Uterus (tissue), 4 donors: ENCODE data around the gene ASH1L. TPM values are rescaled to one million over a fixed set of nuclear protein-coding genes. Genes with fewer than 3 reads are reported as not detected.

ENCODE experiments used
- DNase-seq, 2 donors: peaks; one replicate each; pipeline ENCODE4 v3.0.0-alpha.2; 2019 to 2020
- H3K27ac ChIP-seq, 2 donors: fragments of 200-600 bp; sonication (generic); 1 replicate in 1 of 2; 2 replicates in 1 of 2; pipeline ENCODE4 v1.5.1; 2016 to 2018
- H3K27me3 ChIP-seq, 2 donors: fragments of 200-600 bp; sonication (generic); one replicate each; pipeline ENCODE4 v1.5.1; 2018 to 2019; ENCODE audit warnings: control low read depth in 1 of 2
- H3K36me3 ChIP-seq, 2 donors: fragments of 200-600 bp; sonication (generic); one replicate each; pipeline ENCODE4 v1.5.1; 2019; ENCODE audit warnings: control low read depth in 1 of 2
- H3K4me1 ChIP-seq, 2 donors: fragments of 200-600 bp; sonication (generic); one replicate each; pipeline ENCODE4 v1.5.1; 2018 to 2019; ENCODE audit warnings: control low read depth in 1 of 2
- H3K4me3 ChIP-seq, 2 donors: fragments of 200-600 bp; sonication (generic); 1 replicate in 1 of 2; 2 replicates in 1 of 2; pipeline ENCODE4 v1.5.1; 2018 to 2019; ENCODE audit warnings: mild to moderate bottlenecking in 1 of 2
- H3K9me3 ChIP-seq, 2 donors: fragments of 200-600 bp; sonication (generic); one replicate each; pipeline ENCODE4 v1.5.1; 2019; ENCODE audit warnings: control low read depth in 1 of 2
- POLR2A ChIP-seq, 2 donors: fragments of 450-650 bp; IDR thresholded peaks; one replicate each; pipeline ENCODE4 v1.6.1; 2016; ENCODE audit warnings: antibody characterized with exemption in 2 of 2, mild to moderate bottlenecking in 1 of 2, moderate library complexity in 1 of 2
- intact Hi-C: fragments of 100-400 bp; cut with DNase I; formaldehyde crosslinking; loops from one replicate; pipeline ENCODE4 v1.15.1; 2023; ENCODE audit warnings: low total_unique reads
- total RNA-seq, 4 donors: library from RNA; depleted of rRNA in 3 of 4; stranded (reverse); fragments of >200 nt in 3 of 4; gene quantifications; one replicate each; pipeline versions ENCODE4 v1.1.0 to v1.2.4, GENCODE V29; 2014 to 2023
- TF ChIP-seq, protein P1 (sequence below), 4 experiments: fragments of 200-600 bp in 2 of 4; fragments of 450-650 bp in 2 of 4; sonication (generic) in 2 of 4; IDR thresholded peaks; one replicate each; pipeline ENCODE4 v1.5.1; 2016 to 2019; ENCODE audit warnings: antibody characterized with exemption in 4 of 4, mild to moderate bottlenecking in 2 of 4, moderate library complexity in 1 of 4
- donor health status: DM: yes; HTN: yes; CAD: no.

ASH1L gene
- total RNA-seq, 4 donors from 2014 or later: 48.9 to 159 (median 99.8) TPM

DNA sequence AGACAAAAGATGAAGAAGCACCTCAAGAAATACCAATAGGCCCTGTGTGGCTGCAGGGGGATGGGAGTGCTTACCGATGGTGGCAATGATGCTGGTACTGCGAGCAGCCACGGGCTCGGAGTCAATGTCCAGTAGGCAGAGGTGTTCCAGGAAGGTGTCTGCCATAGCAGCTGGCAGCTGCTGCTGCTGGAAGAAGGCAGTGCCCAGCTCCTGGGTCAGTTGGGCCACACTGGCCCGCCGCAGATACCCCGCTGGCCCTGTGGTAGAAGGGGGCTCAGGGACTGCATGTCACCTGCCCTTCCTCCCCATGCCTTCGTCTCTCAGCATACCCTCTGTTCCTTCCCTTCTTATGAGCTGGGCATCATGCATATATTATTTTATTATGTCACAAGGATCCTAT lies 262.6 kb downstream of the ASH1L start:
- Histone ChIP-seq H3K27me3 (peaks cover 5 to 9% of the 10 kb centered on the region in 2 donors), H3K4me1 (no peaks in the 10 kb centered on the region), H3K36me3 (no peaks in the 10 kb centered on the region), H3K4me3 (no peak overlapping the region), H3K27ac (no peak overlapping the region), H3K9me3 (no peaks in the 10 kb centered on the region)
- intact Hi-C loops: no loop called here
- no peak for TF ChIP-seq POLR2A (IDR thresholded peaks at IDR 0.05)
- TF ChIP-seq, protein P1, sequence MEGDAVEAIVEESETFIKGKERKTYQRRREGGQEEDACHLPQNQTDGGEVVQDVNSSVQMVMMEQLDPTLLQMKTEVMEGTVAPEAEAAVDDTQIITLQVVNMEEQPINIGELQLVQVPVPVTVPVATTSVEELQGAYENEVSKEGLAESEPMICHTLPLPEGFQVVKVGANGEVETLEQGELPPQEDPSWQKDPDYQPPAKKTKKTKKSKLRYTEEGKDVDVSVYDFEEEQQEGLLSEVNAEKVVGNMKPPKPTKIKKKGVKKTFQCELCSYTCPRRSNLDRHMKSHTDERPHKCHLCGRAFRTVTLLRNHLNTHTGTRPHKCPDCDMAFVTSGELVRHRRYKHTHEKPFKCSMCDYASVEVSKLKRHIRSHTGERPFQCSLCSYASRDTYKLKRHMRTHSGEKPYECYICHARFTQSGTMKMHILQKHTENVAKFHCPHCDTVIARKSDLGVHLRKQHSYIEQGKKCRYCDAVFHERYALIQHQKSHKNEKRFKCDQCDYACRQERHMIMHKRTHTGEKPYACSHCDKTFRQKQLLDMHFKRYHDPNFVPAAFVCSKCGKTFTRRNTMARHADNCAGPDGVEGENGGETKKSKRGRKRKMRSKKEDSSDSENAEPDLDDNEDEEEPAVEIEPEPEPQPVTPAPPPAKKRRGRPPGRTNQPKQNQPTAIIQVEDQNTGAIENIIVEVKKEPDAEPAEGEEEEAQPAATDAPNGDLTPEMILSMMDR (IDR thresholded peaks at IDR 0.05): no peak
- no peak for DNase-seq

DNA sequence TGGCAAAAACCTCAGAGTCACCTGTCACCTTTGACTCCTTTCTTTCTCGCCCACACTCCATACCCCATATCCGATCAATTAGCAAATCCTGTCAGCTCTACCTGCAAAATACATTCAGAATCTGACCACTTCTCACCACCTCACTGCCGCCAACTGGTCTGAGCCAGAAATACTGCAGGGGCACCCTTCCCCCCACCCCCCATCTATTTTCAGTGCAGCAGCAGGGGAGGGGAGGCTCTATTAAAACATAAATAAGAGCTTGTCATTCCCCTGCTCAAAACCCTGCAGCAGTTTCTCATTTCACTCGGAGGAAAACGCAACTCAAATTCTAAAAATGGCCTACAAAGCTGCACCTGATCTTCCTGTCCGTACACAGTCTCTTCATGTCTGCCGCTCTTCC lies 265.2 kb downstream of the ASH1L start:
- DNase-seq: no peak
- Histone ChIP-seq H3K27me3 (peaks cover 5 to 9% of the 10 kb centered on the region in 2 donors), H3K4me1 (no peaks in the 10 kb centered on the region), H3K36me3 (no peaks in the 10 kb centered on the region), H3K27ac (no peak overlapping the region), H3K9me3 (no peaks in the 10 kb centered on the region), H3K4me3 (no peak overlapping the region)
- TF ChIP-seq, protein P1 (IDR thresholded peaks at IDR 0.05): no peak
- TF ChIP-seq POLR2A (IDR thresholded peaks at IDR 0.05): no peak
- intact Hi-C loops: no loop called here

DNA sequence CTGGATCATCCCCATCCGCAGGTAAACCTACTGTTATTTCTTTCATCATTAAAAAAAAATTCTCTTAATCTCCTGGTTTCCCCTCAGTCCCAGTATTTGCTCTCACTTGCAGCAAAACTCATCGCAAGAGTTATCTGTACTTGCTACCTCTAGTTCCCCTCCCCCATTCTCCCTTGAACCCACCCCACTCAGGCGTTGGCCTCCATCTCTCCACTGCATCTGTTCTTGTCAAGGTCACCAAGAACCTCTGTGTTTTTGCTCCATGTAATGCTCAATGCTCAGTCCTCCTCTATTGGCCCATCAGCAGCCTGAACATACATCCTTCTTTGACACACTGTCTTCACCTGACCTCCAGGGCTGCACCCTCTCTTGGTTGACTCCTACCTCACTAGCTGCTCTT lies 265.9 kb downstream of the ASH1L start:
- TF ChIP-seq, protein P1 (IDR thresholded peaks at IDR 0.05): no peak
- TF ChIP-seq POLR2A (IDR thresholded peaks at IDR 0.05): no peak
- H3K4me1 ChIP-seq: no peaks in the 10 kb centered on the region
- peaks cover 5 to 9% of the 10 kb centered on the region in 2 donors for H3K27me3 ChIP-seq
- no peak overlapping the region for H3K4me3 ChIP-seq
- intact Hi-C loops: no loop called here
- no peaks in the 10 kb centered on the region for H3K36me3 ChIP-seq
- no peaks in the 10 kb centered on the region for H3K9me3 ChIP-seq
- H3K27ac ChIP-seq: no peak overlapping the region
- DNase-seq: no peak

DNA sequence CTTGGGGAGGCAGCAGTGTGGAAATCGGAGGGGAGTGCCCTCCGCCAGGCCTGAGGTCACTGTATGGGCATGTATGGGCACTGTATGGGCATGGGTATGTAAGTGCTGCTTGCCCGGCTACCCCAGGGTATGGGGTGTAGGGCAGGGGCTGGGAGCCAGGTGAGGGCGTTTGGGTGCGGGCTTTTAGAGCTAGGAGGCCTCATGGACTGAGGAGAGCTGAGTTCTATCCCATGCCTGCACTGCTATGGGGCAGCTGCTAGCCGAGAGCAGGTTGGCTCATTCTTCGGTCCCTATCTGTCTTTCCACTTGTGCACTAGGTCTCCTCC lies 266.7 kb downstream of the ASH1L start:
- no peak for DNase-seq
- Histone ChIP-seq H3K9me3 (no peaks in the 10 kb centered on the region), H3K4me3 (no peak overlapping the region), H3K27me3 (peaks cover 5 to 9% of the 10 kb centered on the region in 2 donors), H3K4me1 (no peaks in the 10 kb centered on the region), H3K36me3 (no peaks in the 10 kb centered on the region), H3K27ac (no peak overlapping the region)
- intact Hi-C loops: no loop called here
- TF ChIP-seq POLR2A (IDR thresholded peaks at IDR 0.05): no peak
- TF ChIP-seq, protein P1 (IDR thresholded peaks at IDR 0.05): no peak

DNA sequence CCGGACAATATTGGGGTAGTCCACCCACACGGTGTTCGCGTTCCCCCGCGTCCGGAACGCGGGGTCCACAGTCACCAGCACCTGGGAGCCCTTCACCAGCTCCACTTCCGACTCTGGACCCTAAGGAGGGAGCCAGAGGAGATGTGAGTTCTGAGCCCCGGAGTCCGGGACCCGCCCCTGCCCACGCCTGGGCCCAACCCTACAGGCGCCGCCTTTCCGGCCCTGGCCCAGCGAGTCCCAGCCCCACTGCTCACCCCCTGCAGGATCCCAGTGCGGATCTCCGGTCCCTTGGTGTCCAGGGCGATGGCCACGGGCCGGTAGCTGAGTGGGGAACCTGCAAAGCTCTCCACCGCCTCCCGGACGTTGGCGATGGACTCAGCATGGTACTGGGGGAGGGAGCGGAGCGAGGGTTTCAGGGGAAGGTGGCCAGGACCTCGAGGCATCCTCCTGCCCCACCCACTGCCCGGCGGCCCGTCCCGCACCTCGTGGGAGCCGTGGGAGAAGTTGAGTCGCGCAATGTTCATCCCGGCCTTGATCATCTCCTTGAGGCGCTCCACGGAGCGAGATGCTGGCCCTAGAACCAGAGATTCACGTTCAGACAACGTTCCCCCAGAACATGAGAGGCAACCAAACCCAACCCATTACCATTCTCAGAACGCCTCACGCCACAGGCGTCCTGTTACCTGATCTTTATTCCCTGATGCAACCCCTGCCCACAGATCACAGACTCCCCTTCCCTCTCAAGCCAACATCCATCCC lies 267.2 kb downstream of the ASH1L start:
- intact Hi-C loops: no loop called here
- Histone ChIP-seq H3K27me3 (peaks cover 5 to 9% of the 10 kb centered on the region in 2 donors), H3K36me3 (no peaks in the 10 kb centered on the region), H3K4me3 (no peak overlapping the region), H3K4me1 (no peaks in the 10 kb centered on the region), H3K9me3 (no peaks in the 10 kb centered on the region), H3K27ac (no peak overlapping the region)
- TF ChIP-seq, protein P1 (IDR thresholded peaks at IDR 0.05): no peak
- TF ChIP-seq POLR2A (IDR thresholded peaks at IDR 0.05): no peak
- DNase-seq: no peak
